Measurements from ENCODE around the gene GRIA4. TPM values are rescaled to one million over a fixed set of nuclear protein-coding genes. Genes with fewer than 3 reads are reported as not detected.
"Not testable (repeated sequence)": the region's sequence is repeated elsewhere in the genome, so short reads cannot be mapped to it uniquely, and the experiment has no call there.

Gene GRIA4
- polyA plus RNA-seq, 12 donors: 7.3 to 38.0 (median 12.4) TPM; not detected in 1

DNA sequence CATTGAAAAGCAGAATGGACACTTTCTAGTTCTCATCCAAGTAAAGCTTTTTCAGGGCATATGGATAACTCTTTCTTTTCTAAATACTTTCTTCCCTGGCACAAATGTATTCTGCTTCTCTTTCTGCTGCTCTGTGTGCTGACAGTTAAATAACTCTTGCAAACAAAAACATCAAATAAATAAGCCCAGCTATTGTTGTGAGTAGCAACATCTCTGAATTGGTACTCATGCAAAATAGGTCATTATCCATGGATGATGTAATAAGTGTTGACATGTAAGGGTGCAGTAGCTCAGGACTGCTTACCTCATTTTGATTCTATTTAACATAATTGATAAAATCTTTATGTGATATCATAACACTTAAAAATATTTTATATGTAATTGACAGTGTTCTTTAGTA, 247.9 kb downstream of the GRIA4 start:
- no peak for DNase-seq

DNA sequence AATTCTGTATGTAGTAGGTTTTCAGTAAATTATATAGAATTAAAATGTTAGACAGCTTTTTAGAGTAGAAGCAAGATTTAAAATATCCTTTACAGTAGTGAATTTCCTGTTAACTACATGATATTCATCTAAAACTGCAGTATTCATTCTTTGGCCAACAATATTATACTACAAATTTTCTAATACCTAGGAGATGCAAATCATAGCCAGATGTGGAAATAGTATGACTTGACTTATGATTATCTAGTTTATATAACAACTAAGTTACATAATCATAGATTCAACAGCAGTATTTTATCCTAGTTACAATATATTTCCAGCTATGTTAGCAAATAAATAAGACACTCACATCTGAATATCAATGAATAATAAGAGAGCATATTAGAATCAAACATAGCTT, 249.0 kb downstream of the GRIA4 start:
- DNase-seq: peak; percentile 15

DNA sequence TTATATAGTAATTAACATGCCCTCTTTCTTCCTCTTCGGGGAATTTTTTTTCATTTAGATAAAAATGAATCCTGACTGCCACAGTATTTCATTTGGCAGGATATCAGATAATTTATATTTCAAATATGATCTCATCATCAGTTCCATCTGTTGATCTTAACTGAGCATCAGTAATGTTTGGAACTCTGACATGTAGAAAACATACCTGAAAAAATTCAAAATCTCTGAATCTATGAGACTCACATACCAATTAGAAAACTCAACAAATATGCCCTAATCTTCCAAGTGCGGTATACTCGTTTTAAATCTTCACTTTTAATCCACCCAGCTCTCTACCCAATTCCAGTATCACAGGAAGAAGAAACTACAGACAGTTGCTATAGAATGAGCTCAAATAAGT, 250.2 kb downstream of the GRIA4 start:
- no peak for DNase-seq

DNA sequence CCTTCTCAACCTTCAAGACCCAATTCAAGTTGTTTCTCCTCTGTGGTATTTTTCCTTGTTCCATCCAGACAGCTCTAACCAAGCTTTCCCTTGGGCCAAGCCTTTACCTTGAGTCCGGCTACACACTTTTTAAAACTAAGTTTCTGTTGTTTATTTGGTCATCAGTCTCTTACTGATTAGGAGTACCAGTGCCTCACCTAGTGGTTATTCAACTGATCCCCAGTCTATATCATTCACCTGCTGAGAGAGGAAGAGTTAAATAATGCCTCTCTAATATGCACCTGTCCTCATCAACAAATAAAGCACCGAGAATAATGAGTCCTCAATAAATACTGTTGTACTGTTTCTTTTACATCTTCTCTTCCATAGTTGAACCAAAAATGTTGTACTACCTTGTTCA, 251.4 kb downstream of the GRIA4 start:
- no peak for DNase-seq

DNA sequence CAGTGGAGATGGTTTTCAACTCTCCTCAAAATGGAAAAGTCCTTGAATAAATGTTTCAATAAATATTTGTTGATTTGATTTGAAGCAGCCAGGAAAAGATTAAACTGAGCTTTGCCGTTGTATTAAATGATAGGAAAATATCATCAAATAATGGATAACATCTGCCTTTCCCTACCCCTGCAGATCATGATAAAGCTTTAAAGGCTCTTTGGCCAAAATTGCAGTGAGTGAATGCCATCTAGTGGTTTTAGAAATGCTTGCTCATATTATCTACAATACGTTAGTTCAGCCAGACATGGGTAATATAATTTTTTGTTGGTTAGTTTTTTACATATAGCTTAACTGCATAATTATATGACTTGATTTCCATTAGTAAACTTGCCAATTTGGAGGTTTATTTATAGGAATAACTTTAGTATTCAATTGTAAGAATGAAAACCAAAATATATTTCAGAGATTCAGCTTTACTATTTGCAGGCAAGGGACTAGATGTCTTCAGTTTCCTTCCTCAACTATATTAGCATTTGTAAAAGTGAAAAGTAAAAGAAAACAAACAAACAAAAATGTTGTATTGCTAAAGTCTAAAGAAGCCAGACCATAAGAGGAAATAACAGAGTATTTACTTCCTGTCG, 253.0 kb downstream of the GRIA4 start:
- DNase-seq: peak; percentile 70

DNA sequence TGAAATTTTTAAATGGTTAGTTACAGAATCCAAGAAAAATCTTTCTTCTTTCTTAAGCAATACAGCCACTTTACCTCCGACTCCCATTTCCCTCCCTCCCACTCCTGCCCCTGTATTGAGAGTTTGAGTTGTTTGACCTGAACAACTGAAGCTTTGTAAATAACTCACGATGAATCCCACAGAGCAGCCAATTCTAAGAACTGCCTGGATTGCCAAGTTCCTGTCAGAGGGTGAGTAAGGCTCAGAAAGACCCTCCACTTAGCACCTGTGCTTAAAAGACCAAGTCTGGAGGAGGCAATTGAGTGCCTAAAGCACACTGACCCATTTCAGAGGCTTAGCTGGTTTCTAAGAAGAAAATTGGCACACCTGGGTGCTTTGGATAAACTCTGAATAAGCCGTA, 253.7 kb downstream of the GRIA4 start:
- DNase-seq: no peak

DNA sequence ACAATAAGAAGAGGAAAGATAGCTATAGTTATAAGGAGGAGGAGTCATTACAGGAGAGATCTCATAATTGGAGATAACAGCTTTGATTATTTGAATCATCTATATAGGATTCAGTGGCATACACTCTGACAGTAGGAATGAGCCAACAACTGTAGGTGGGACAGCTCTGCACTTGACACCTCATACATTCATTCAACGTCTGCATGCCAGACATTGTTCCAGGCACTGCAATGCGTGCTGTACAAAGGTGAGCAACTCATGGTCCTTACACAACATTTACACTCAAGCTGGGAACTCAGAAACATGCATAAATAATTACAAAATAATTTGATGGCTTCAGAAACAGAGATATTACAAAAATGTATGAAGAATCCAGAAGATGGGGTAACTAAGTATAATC, 257.9 kb downstream of the GRIA4 start:
- DNase-seq: no peak

DNA sequence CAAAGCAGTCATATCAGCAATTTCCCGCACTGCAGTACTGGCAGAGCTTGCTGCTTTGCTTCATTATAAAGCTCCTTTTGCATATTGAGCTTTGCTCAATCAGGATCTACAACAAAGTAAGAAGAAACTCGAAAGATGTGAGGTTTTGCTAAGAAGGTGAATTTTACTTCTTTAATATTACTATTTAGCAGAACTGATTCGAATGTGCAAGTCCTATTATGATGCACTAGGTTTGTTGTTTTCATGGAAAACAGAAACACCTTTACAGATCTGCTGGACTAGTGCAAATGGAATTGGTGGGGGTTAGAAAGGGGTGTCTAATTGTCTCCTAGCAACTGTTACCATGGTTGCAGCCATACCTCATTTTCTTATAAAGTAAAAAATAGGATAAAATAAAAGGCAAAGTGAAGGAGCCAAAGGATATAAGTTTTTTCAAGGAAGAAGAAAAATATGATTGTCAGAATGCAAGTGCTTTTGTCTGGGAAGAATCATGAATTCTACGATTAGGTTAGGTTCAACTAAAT, 259.0 kb downstream of the GRIA4 start:
- no peak for DNase-seq

DNA sequence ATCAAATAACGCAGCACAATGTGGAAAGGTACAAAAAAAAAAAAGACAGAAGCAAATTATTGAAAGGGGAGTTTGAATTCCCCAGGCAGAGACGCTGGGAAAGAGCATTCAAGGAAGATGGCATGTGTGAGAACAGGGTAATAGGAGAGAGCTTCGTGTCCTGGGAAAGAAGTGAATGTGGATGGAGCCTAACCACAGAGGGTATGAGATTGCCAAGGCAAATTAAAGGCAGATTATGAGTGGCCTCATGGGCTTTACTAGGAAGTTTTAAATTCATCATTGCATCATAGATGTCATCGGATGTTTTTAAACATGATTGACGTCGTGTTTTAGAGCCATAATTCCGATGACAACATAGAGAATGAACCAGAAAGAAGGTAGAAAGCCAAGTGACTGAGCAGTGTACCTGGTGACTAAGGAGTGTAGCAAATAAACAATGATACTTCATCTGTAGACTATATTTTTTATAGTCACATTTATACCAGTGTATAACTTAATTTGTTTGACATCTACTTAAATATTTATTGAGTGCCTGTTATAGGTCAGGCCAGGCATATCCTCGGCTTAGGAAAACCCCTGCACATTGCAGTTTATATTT, 260.7 kb downstream of the GRIA4 start:
- DNase-seq: no peak

DNA sequence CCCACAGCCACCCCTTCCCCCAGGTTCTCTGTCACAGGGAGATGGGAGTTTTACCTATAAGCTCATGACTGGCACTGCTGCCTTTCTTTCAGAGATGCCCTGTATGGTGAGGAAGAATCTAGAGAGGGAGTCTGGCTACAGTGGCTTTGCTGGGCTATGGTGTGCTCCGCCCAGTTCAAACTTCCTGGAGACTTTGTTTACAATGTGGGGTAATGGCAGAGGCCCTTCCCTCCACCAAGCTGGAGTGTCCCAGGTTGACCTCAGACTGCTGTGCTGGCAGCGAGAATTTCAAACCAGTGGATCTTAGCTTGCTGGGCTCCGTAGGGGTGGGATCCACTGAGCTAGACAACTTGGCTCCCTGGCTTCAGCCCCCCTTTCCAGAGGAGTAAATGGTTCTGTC, 268.6 kb downstream of the GRIA4 start:
- no peak for DNase-seq

DNA sequence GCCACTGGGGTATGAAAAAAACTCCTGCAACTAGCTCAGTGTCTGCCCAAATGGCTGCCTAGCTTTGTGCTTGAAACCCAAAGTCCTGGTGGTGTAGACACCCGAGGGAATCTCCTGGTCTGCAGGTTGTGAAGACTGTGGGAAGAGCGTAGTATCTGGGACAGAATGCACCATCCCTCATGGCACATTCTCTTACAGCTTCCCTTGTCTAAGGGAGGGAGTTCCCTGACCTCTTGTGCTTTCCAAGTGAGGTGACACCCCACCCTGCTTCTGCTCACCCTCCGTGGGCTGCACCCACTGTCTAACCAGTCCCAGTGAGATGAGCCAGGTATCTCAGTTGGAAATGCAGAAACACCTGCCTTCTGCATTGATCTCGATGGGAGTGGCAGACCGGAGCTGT, 269.1 kb downstream of the GRIA4 start:
- not testable (repeated sequence) for DNase-seq

DNA sequence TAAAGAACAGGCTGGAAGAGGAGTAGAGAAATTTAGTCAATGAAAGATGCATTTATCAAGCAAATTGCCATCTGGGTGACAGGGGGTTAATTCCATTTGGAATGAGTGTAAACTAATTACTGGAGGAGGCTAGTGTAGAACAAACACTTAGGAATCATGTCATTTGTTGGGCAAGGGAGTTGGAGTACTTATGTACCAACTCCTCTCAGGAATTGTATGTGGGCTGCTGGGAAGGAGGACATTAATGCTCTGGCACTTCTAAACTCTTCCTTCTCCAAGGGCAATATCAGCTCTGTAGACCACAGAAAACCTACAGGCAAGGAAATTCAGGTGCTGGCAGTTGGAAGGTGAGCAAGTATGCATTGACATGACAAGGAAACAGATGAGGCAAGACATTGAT, 271.2 kb downstream of the GRIA4 start:
- no peak for DNase-seq

DNA sequence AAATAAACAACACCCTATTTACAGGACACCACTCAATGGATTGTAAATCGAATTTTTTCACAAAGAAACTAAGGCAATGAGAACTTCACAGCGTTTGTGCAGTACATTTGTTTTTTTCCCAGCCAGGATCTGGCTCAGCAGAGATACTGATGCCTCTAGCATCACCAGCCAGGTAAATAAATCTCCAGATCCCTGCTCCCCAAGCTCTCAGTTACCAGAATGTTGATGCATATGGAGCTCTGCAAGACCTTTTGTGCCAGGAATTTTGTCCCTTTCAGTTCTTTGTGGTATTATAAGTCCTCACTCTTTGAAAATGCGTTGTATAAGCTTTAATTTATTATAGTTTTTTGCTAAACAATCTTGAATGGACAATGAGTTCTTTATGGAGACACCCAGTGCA, 274.6 kb downstream of the GRIA4 start:
- DNase-seq: no peak

DNA sequence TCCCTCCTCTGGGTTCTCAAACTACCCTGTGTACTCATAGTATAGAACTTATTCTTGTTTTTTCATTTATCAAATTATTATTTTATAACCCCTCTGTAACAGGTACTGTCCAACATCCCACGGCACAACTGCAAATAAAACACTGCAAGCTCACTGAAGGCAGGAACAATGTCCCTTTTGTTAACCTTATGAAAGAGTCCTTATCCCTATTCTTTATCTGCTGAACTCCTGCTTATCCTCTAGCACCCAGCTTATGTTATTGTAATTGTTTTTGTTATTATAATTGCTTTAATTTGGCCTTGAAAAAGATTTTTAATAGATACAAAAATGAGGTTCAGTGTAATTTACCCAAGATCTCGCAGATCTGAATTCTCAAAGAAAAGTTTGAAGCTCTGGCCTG, 281.8 kb downstream of the GRIA4 start:
- DNase-seq: no peak

DNA sequence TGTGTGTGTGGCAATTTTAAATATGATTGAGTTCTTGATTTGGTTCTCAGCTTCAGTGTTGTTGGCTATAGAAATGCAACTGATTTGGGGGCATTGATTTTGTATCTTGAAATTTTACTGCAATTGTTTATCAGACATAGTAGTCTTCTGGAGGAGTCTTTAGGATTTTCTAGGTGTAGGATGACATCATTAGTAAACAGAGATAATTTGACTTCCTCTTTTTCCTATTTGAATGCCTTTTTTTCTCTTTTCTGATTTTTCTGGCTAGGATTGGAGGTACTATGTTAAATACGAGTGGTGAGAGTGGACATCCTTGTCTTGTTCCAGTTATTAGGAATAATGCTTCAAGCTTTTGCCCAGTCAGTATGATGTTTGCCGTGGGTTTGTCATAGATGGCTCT, 287.3 kb downstream of the GRIA4 start:
- no peak for DNase-seq

DNA sequence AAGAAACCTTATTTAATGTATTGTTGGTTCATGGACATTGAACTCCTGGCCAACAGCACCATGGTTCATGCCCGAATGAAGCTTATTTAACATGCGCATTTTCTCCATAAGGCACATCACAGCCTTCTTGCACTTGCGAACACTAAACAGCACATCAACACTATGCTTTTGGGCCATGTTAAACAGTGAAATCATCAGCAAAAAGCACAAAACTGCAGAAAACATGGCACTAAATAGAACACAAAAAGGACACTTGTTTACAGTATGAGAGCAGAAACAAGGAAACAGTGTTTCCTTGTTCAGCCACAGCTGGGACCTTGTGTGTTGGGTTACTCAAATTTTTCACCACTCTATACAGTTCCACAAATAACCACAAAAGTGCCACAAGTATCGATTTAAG, 289.9 kb downstream of the GRIA4 start:
- no peak for DNase-seq

DNA sequence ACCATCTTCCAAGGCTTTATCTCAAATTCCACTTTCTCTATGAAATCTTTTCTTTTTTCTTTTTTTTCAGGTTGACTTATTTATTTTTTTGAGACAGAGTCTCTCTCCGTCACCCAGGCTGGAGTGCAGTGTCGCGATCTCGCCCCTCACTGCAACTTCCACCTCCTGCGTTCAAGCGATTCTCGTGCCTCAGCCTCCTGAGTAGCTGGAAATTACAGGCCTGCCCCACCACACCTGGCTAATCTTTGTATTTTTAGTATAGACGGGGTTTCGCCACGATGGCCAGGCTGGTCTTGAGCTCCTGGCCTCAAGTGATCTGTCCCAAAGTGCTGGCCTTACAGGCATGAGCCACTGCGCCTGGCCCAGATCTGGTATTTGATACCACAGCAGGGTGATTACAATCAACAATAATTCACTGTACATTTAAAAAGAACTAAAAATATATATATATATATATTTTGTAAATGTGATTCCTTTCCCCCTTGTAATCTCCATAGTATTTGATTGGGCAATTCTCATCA, 290.7 kb downstream of the GRIA4 start:
- DNase-seq: no peak

DNA sequence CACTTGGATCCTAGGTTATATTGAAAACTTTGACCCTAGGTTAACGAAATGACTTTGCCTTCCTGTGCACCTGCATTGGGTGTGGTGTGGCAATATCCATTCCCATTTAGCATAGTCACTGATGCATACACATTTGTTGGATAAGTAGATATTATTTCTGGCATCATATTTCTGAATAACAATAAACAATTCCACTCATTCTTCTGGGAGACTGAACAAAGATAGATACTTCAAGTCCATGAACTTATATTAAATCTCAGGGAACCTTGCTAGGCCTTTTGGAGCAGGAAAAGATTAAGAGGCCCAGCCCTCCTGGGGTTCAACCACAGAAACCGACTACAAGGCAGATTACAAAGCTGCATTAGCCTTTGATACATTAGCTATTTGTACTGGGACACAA, 293.2 kb downstream of the GRIA4 start:
- DNase-seq: no peak

DNA sequence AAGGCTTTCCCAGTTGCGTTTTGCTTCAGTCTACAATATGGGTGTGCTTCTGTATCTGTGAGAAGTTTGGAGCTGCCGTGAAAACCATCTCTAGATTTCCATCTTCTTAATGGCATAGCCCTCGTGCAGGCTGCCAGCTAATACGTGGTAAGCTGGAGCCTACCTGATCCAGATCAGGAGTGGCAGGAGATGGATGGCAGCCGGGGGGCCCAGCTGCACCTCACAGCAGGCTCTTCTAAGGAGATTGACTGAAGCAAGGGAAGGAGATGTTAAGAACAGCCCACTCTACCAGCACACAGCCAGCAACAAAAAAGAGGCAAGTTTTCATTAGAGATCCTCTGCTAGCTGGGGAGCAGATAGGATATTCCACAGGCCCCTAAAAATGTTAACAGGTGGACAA, 296.6 kb downstream of the GRIA4 start:
- no peak for DNase-seq

DNA sequence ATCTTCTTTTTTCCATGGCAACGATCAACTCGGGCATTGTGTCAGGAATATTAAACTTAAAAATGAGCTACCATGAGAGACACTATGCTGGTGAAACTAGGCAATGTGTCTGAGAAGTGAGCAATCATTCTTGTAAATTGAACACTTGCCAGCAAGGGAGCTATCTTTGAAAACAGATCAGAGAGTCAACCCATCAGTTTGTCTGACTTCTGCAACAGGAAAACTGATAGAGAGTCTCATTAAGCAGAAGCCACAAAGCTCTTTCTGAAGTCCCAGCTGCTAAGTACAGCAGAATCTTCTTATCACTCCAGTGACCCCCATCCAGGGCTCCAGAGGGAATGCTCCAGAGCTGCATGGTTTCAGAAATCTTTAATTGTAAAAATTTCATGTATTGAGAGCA, 297.4 kb downstream of the GRIA4 start:
- no peak for DNase-seq

DNA sequence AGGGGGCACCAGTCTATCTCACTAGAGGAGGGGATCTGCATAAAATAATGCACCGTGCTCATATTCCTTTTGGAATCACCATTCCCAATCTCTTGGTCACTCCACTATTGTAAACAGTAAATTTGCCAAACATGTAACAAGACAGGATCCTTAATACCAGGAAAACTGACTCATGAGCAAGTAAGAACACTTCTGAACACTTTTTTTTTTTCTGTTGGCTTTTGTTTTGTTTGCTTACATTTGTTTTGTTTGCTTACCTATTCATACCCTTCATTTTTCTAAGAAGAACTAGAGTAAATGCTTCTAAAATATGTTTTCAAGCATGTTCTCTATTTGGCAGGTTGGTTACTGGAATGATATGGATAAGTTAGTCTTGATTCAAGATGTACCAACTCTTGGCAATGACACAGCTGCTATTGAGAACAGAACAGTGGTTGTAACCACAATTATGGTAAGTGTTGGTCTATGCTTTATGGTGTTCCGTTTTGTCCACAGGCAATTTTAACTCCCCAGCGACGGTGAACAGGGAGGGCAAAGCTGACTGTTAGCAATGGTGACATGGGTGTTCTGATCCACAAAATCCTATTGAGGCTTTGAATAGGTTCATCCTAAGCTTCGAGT, 300.3 kb downstream of the GRIA4 start:
- no peak for DNase-seq

DNA sequence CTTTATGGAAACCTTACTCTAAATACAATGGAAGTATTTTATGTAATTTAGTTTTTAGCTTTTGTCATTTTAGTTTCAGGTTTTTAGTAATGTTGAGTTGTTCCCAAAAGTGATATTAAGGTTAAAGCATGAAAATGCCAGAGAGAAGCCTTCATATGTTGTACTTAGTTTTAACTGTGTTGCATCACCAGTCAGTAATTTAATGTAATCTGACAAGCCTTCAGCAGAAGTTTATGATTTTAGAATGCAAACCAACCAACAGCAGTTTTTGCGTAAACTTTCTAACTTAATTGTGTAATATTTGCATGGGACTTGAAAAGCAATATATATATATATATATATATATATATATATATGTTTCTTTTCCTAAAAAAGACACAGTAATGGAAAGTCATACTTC, 301.6 kb downstream of the GRIA4 start:
- DNase-seq: no peak

DNA sequence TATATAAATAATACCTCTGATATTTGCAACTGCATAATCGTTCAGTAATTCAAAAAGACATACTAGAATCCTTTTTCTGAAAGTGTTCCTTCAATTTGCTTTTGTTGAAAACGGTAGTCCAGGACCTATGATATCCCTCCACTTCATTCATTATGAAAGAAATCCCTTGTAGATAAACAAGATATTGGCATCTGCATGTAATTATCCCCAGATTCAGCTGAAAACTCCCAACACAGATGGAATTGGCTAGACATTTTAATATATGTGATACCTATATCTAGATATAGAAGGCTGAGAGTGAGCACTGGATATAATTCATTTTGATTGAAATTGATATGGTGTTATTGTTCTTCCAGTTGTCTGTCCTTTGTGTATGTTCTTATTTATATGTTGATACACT, 302.8 kb downstream of the GRIA4 start:
- no peak for DNase-seq
